HG03575 (cell line): Measurements from ENCODE around the gene ADRB1.

Experiments used
- ATAC-seq: cut with Tn5 transposase; IDR thresholded peaks from one replicate; pipeline ENCODE4 v1.9.1; 2021; ENCODE audit not compliant: unreplicated experiment, insufficient number of reproducible peaks, low FRiP score; ENCODE audit errors: extremely low read depth

Gene ADRB1

GRCh38 chr10:114077347-114077746 lies 33.7 kb downstream of the ADRB1 start:
- ATAC-seq, result no peak

GRCh38 chr10:114077815-114078219 lies 34.2 kb downstream of the ADRB1 start:
- no peak for ATAC-seq

GRCh38 chr10:114078346-114078745 lies 34.7 kb downstream of the ADRB1 start:
- ATAC-seq, result no peak

- no peak for ATAC-seq
These were observed 35.8 kb downstream of the ADRB1 start for GRCh38 chr10:114079421-114079820.

- no peak for ATAC-seq
These were observed 38.4 kb downstream of the ADRB1 start for GRCh38 chr10:114081911-114082583.

GRCh38 chr10:114083040-114083439 lies 39.4 kb downstream of the ADRB1 start:
- ATAC-seq, result no peak

GRCh38 chr10:114084215-114084614 lies 40.5 kb downstream of the ADRB1 start:
- no peak for ATAC-seq

GRCh38 chr10:114087255-114087654 lies 43.6 kb downstream of the ADRB1 start:
- ATAC-seq, result no peak

- ATAC-seq, result no peak
These were observed 44.0 kb downstream of the ADRB1 start for GRCh38 chr10:114087655-114088054.

- no peak for ATAC-seq
These were observed 51.1 kb downstream of the ADRB1 start for GRCh38 chr10:114094795-114095194.

- no peak for ATAC-seq
These were observed 52.1 kb downstream of the ADRB1 start for GRCh38 chr10:114095559-114096337.
